ENCODE measurements around the gene HOPX.
"Not testable (repeated sequence)": the region's sequence is repeated elsewhere in the genome, so short reads cannot be mapped to it uniquely, and the experiment has no call there.

Gene HOPX, protein sequence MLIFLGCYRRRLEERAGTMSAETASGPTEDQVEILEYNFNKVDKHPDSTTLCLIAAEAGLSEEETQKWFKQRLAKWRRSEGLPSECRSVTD

GRCh38 chr4:56681158-56681852 lies at the start of gene HOPX:
Gene HOPX, minus strand, starts transcription at chr4:56681296. Its CDS starts 23,480 bp downstream, at chr4:56657816.
- DNase-seq (ENCODE audit: low spot score): peak; percentile 43
- TF ChIP-seq, protein P1, sequence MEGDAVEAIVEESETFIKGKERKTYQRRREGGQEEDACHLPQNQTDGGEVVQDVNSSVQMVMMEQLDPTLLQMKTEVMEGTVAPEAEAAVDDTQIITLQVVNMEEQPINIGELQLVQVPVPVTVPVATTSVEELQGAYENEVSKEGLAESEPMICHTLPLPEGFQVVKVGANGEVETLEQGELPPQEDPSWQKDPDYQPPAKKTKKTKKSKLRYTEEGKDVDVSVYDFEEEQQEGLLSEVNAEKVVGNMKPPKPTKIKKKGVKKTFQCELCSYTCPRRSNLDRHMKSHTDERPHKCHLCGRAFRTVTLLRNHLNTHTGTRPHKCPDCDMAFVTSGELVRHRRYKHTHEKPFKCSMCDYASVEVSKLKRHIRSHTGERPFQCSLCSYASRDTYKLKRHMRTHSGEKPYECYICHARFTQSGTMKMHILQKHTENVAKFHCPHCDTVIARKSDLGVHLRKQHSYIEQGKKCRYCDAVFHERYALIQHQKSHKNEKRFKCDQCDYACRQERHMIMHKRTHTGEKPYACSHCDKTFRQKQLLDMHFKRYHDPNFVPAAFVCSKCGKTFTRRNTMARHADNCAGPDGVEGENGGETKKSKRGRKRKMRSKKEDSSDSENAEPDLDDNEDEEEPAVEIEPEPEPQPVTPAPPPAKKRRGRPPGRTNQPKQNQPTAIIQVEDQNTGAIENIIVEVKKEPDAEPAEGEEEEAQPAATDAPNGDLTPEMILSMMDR (IDR thresholded peaks at IDR 0.05; ENCODE audit: extremely low read depth, missing control alignments): no peak

DNA sequence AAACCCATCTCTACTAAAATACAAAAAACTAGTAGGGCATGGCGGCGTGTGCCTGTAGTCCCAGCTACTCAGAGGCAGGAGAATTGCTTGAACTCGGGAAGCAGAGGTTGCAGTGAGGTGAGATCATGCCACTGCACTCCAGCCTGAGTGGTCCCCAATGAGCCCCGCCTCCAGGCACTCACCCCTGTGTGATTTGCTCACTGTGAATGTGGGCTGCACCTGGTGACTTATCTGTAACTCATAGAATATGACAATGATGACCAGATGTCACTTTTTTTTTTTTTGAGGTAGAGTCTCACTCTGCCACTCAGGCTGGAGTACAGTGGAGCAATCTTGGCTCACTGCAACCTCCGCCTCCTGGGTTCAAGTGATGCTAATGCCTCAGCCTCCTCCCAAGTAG lies 49.0 kb upstream of the HOPX start:
- DNase-seq (ENCODE audit: low spot score): no peak

DNA sequence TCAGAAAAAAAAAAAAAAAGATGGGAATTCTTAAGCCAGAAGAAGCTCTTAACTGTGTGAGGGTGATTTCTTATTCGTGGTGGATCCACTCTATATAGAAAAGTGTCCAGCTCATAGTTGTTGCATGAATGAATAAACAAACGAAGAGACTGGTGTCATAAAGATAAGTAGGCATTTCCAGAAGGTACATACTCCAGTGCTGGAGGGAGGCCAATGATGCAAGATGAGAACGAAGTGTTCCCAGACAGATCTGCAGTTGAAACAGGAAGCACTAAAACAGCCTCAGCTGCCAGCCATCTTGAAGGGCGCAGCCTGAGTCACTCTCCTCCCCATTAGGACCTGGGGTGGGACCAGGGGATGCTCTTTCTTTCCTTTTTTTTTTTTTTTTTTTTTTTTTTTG lies 47.4 kb upstream of the HOPX start:
- TF ChIP-seq, protein P1 (IDR thresholded peaks at IDR 0.05; ENCODE audit: extremely low read depth, missing control alignments): no peak
- DNase-seq (ENCODE audit: low spot score): no peak

More for the DNA sequence above, 49.0 kb upstream of the HOPX start:
- TF ChIP-seq, protein P1 (IDR thresholded peaks at IDR 0.05; ENCODE audit: extremely low read depth, missing control alignments): no peak

DNA sequence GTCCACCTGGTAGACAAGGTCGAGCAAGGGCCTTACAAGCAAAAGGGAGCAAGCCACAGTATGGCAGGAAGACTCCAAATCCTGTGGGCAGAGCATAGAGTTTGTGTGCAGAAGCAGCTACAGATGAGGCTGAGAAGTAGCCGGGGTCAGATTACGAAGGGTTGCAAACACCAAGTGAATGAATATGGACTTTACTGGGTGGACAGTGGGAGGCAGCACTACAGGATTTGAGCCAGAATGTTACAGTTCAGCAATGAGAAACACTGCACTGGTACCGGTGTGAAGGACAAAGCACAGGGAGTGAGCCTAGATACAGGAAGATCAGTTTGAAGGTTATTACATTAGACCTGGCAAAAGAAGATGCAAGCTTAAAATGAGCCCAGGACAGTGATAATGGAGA lies 46.1 kb upstream of the HOPX start:
- no peak for DNase-seq (ENCODE audit: low spot score)
- TF ChIP-seq, protein P1 (IDR thresholded peaks at IDR 0.05; ENCODE audit: extremely low read depth, missing control alignments): no peak

DNA sequence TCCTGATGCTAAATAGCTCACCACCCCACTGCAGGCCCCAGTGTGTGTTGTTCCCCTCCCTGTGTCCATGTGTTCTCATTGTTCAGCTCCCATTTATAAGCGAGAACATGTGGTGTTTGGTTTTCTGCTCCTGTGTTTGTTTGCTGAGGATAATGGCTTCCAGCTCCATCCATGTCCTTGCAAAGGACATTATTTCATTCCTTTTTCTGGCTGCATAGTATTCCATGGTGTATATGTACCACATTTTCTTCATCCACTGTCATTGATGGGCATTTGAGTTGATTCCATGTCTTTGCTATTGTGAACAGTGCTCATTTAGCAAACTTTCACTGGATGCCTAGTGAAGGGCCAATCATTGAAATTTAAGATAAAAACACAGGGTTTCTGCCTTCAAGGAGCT lies 45.5 kb upstream of the HOPX start:
- not testable (repeated sequence) for DNase-seq (ENCODE audit: low spot score)

- no peak for DNase-seq (ENCODE audit: low spot score)
- TF ChIP-seq, protein P1 (IDR thresholded peaks at IDR 0.05; ENCODE audit: extremely low read depth, missing control alignments): no peak
These were observed 42.6 kb upstream of the HOPX start for GRCh38 chr4:56723659-56724230.

- DNase-seq (ENCODE audit: low spot score): no peak
- TF ChIP-seq, protein P1 (IDR thresholded peaks at IDR 0.05; ENCODE audit: extremely low read depth, missing control alignments): no peak
These were observed 42.1 kb upstream of the HOPX start for GRCh38 chr4:56723201-56723605.

Measured in GM20000 (cell line).